Body of pancreas (tissue), 4 donors: ENCODE data around the gene MYRIP. TPM values are rescaled to one million over a fixed set of nuclear protein-coding genes. Genes with fewer than 3 reads are reported as not detected.

Source experiments
- ATAC-seq: fragments of 150-250 bp; one replicate; pipeline ENCODE4 v1.9.1; 2016
- DNase-seq, 4 donors: peaks; one replicate each; pipeline ENCODE4 v3.0.0-alpha.2; 2019
- H3K27ac ChIP-seq, 4 donors: fragments of 200-600 bp; sonication (generic); 1 replicate in 3 of 4; 2 replicates in 1 of 4; pipeline versions ENCODE4 v1.5.1 to v1.6.1; 2016 to 2019; ENCODE audit warnings: mild to moderate bottlenecking in 1 of 4, mixed read lengths in 1 of 4, moderate library complexity in 1 of 4
- H3K27me3 ChIP-seq, 2 donors: fragments of 200-600 bp; sonication (generic); one replicate each; pipeline ENCODE4 v1.6.0; 2016; ENCODE audit warnings: mild to moderate bottlenecking in 1 of 2
- H3K36me3 ChIP-seq, 2 donors: fragments of 200-600 bp; sonication (generic); replicated peaks in 1 of 2; 2 replicates each; pipeline ENCODE4 v1.5.1; 2016; ENCODE audit warnings: low read depth in 2 of 2; ENCODE audit not compliant: insufficient read depth in 1 of 2
- H3K4me1 ChIP-seq: fragments of 200-600 bp; sonication (generic); one replicate; pipeline ENCODE4 v1.6.0; 2016
- H3K4me3 ChIP-seq, 2 donors: fragments of 200-600 bp; sonication (generic); 1 replicate in 1 of 2; 2 replicates in 1 of 2; pipeline ENCODE4 v1.5.1; 2016 to 2019
- H3K9me3 ChIP-seq, 3 donors: fragments of 200-600 bp; sonication (generic); 1 replicate in 2 of 3; 2 replicates in 1 of 3; pipeline ENCODE4 v1.5.1; 2016
- POLR2A ChIP-seq, 3 donors: fragments of 450-650 bp; IDR thresholded peaks; one replicate each; pipeline ENCODE4 v1.6.1; 2016; ENCODE audit warnings: antibody characterized with exemption in 3 of 3, mild to moderate bottlenecking in 2 of 3
- WGBS, 2 donors: methylation state at CpG; one replicate each; pipeline ENCODE4 v1.1.5; 2017; 5-methylcytosine and 5-hydroxymethylcytosine counted together
- intact Hi-C: fragments of 100-400 bp; cut with DNase I; formaldehyde crosslinking; loops from one replicate; pipeline ENCODE4 v1.15.1; 2023
- total RNA-seq, 2 donors: library from RNA; depleted of rRNA; stranded (reverse); fragments of >200 nt; gene quantifications; one replicate each; pipeline ENCODE4 v1.1.0, GENCODE V29; 2016
- TF ChIP-seq, protein P1 (sequence below), 7 experiments: fragments of 450-650 bp in 4 of 7; fragments of 200-600 bp in 3 of 7; sonication (generic) in 3 of 7; IDR thresholded peaks; one replicate each; pipeline ENCODE4 v1.5.1; 2016 to 2019; ENCODE audit warnings: antibody characterized with exemption in 7 of 7

Gene MYRIP
- total RNA-seq, 2 donors from 2014 or later, result 5.2 to 12.5 TPM

DNA sequence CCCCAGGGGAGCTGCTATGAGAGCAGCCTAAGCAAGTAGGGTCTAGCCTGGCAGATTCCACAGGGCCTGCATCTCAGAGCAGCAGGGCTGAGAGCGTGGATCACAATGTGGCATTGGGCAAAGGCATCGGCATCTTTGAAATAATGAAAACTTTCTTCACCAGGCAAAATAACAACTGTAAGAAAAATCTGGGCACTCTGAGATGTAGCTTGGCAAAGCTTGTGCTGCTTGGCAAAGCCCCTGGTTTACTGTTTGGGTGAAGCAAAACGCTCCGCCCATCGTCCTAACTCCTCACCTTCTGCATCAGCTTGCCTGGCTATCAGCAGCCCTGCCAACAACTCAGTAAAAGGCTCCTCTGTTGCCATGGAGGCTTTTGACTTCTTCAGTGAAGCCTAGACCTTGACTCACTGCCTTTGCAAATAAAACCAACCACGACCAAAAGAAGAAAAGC lies 287.3 kb downstream of the MYRIP start:
- 27 to 39% methylated on average over 6 of the region's 6 CpGs for WGBS, 2 donors

DNA sequence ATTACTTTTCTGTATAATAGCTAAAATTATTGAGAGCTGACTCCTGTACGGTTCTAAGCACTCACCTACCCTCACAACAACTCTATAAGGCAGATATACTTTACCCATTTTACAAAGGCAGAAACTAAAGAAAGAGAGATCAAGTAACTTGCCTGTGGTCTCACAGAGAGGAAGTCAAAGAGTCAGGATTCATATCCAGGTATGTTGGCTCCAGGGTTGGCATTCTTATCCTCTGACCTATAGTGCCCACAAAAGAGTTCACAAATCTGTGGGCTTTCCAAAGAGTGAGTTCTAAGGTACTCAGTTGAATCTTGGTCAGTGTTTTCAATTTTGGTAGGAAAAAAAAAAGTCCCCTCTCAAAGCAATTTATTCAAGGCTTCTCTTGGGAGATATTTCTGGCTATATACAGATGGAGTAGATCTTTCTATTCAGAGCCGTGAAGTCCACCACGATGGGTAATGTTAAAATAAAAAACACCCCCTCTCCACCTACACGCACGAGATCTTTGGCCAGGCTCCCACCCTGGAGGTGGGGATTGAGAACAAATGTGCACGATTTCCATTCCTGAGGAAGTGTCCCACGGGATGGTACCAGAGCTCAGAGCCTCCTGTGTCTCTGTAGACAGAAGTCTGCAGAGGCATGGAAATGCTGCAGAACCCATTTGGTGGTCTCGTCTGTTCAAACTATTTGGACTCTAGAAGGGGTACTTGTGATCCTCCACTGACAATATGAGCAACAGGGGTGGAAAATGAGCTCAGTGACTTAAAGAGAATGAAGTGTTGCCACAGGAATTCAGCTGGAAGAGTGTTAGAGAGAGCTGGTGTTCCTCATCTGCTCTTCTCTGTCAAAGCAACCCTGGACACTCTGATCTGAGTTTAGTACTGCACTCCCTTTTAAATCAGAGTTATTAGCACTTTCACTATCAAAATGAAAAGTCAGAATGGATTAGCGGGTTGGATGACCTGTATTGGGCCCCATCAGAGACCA lies 288.0 kb downstream of the MYRIP start:
- intact Hi-C loops, result no loop called here
- TF ChIP-seq, protein P1, sequence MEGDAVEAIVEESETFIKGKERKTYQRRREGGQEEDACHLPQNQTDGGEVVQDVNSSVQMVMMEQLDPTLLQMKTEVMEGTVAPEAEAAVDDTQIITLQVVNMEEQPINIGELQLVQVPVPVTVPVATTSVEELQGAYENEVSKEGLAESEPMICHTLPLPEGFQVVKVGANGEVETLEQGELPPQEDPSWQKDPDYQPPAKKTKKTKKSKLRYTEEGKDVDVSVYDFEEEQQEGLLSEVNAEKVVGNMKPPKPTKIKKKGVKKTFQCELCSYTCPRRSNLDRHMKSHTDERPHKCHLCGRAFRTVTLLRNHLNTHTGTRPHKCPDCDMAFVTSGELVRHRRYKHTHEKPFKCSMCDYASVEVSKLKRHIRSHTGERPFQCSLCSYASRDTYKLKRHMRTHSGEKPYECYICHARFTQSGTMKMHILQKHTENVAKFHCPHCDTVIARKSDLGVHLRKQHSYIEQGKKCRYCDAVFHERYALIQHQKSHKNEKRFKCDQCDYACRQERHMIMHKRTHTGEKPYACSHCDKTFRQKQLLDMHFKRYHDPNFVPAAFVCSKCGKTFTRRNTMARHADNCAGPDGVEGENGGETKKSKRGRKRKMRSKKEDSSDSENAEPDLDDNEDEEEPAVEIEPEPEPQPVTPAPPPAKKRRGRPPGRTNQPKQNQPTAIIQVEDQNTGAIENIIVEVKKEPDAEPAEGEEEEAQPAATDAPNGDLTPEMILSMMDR (IDR thresholded peaks at IDR 0.05), result no peak
- no peak for TF ChIP-seq POLR2A (IDR thresholded peaks at IDR 0.05)
- Histone ChIP-seq H3K4me3 (no peak overlapping the region), H3K9me3 (no peaks in the 10 kb centered on the region), H3K36me3 (no peaks in the 10 kb centered on the region), H3K4me1 (peaks cover 19% of the 10 kb centered on the region), H3K27me3 (no peaks in the 10 kb centered on the region), H3K27ac (peak overlapping the region in 3 of 4 donors; percentile 24 to 79 (median 66))
- peak; percentile 82 for ATAC-seq
- peak in 1 of 4 donors; percentile 35 for DNase-seq
- 55 to 62% methylated on average over 9 of the region's 9 CpGs for WGBS, 2 donors

More for the DNA sequence above, 287.3 kb downstream of the MYRIP start:
- intact Hi-C loops, result no loop called here
- no peak overlapping the region for H3K4me3 ChIP-seq
- ATAC-seq (peak; percentile 90), DNase-seq (peak; percentile 70 to 88 (median 80))
- no peak for TF ChIP-seq POLR2A (IDR thresholded peaks at IDR 0.05)
- TF ChIP-seq, protein P1 (IDR thresholded peaks at IDR 0.05), result no peak
- no peaks in the 10 kb centered on the region for H3K27me3 ChIP-seq
- H3K27ac ChIP-seq, result peak overlapping the region in 3 of 4 donors; percentile 24 to 79 (median 66)
- H3K36me3 ChIP-seq, result no peaks in the 10 kb centered on the region
- H3K9me3 ChIP-seq, result no peaks in the 10 kb centered on the region
- peaks cover 19% of the 10 kb centered on the region for H3K4me1 ChIP-seq

DNA sequence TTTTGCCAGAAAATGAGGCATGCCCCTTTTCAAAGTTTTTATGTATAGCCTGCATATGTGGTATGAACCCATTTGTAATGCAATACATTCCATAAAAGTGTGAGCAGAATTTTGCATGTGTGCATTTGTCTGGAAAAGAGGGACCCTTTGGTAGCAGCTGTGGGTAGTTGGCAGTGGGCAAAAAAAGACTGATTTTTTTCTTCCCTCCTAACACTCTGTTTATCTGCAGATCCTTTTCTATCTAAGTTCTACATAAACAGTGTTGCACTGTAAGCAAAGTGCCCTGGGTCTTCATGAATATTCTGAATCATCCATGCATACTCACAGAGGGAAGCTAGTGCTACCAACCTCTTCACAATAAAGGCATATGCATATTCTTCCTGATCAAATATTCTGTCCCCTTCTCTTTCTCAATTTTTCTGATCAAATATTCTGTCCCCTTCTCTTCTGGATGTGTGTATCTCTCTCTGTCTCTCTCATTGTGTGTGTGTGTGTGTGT lies 288.9 kb downstream of the MYRIP start:
- H3K27ac ChIP-seq, result no peak overlapping the region
- H3K9me3 ChIP-seq, result no peaks in the 10 kb centered on the region
- H3K36me3 ChIP-seq, result no peaks in the 10 kb centered on the region
- no peaks in the 10 kb centered on the region for H3K27me3 ChIP-seq
- intact Hi-C loops, result no loop called here
- ATAC-seq, result no peak
- H3K4me1 ChIP-seq, result peaks cover 19% of the 10 kb centered on the region
- TF ChIP-seq POLR2A (IDR thresholded peaks at IDR 0.05), result no peak
- TF ChIP-seq, protein P1 (IDR thresholded peaks at IDR 0.05), result no peak
- no peak for DNase-seq
- H3K4me3 ChIP-seq, result no peak overlapping the region

DNA sequence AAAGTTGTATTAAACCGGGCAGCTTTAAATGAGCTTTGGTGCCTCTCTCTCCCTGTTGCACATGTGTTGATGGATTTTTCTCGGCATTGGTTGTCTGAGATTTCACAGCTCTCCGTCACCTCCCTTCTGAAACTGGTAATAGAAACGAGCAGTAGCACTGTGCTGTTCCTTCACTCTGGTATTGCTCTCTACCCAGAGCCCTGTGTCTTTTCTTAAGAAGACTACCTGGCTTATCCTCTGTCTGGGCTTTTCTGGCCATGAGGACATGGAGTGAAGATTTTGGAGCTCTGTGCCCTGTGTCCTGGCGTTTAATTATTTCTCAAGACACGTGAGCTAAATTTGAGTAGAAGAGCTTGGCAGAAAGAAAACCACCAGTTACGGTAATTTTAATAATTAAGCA lies 290.5 kb downstream of the MYRIP start:
- Histone ChIP-seq H3K27me3 (no peaks in the 10 kb centered on the region), H3K36me3 (no peaks in the 10 kb centered on the region), H3K4me3 (no peak overlapping the region), H3K9me3 (no peaks in the 10 kb centered on the region), H3K27ac (peak overlapping the region in 1 of 4 donors; percentile 0), H3K4me1 (peaks cover 19% of the 10 kb centered on the region)
- ATAC-seq (no peak), DNase-seq (no peak)
- WGBS, 2 donors, result 75% methylated on average over 7 of the region's 7 CpGs
- intact Hi-C loops, result no loop called here
- TF ChIP-seq, protein P1 (IDR thresholded peaks at IDR 0.05), result no peak
- TF ChIP-seq POLR2A (IDR thresholded peaks at IDR 0.05), result no peak
